ENCODE measurements around the gene RNF114. TPM values are rescaled to one million over a fixed set of nuclear protein-coding genes. Genes with fewer than 3 reads are reported as not detected.

Gene RNF114
- total RNA-seq, 2 donors from 2014 or later, result 44.8 to 46.6 TPM

DNA sequence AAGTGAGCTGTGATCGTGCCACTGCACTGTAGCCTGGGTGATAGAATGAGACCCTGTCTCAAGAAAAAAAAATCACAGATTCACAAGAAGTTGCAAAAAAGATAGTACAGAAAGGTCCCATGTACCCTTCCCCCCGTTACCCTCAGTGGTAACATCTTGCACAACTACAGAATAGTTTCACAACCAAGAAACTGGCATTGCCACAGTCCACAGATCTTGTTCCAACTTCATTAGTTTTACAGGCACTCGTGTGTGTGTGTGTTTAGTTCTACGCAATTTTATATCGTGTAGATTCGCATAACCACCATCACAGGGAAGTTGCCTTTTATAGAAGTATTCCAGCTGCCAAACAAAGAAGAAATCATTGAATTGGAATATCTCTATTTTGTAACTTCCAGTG, 40.0 kb upstream of the RNF114 start:
- intact Hi-C loops (cut with DNase I), result loop anchor here in 1 of 2 donors (10.0 kb wide), 1 partner anchor 281 kb away; no protein-coding TSS in a partner anchor
- DNase-seq (ENCODE audit: low spot score), result no peak

DNA sequence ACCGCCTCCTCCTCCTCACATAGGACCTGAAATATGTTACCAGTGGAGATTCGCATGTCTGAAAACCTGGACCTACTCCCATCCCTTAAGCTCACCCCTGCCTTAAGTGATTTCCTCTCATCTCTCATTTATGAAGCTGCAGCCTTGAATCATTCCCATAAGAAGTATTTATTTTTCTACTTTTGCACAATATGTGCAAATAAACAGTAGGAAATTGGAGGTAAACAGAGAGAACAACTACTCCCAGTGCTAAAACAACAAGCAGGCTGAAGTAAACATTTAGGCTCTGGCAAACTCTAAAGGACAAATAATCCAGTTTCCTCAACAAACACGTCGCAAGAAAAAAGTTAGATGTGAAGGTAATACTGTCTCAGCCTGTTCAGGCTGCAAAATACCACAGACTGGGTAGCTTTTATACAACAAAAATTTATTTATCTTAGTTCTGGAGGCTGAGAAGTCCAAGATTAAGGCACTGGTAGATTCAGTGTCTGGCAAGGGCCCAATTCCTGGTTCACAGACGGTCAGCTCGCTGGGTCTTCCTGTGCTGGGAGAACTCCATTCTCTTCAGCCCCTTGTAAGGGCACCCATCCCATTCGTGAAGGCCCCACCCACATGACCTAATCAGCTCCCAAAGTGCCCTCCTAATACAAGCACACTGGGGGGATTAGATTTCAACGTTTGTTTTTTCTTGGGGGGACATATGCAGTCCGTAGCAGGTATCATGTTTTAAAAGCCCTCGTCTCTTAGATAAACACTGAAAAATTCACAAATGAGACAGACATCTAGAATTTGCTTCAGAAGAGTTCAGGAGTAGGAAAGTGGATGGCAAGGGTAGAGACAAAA, 36.4 kb upstream of the RNF114 start:
- DNase-seq (ENCODE audit: low spot score), result no peak
- intact Hi-C loops (cut with DNase I), result loop anchor here in 1 of 2 donors (10.0 kb wide), 1 partner anchor 285 kb away; no protein-coding TSS in a partner anchor

DNA sequence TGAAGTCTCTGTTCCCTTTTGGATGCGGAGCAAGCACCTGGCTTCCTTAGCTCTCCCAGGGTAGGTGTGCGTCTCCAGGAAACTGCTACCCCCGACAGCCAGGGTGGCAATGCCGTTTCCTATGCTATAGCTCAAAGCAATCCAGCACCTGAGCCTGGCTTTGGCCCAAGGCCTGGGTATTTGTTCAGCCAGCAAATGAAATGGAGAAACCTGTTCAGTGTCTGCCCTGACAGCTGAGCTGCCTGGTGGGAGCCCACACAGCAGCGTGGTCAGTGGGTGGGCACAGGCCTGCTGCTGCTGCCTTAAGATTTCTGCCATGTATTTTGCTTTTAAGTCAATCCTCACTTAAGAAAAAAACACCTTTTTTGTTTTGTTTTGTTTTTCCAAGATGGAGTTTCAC, 34.6 kb upstream of the RNF114 start:
- intact Hi-C loops (cut with DNase I), result no loop called here
- DNase-seq (ENCODE audit: low spot score), result peak; percentile 18

DNA sequence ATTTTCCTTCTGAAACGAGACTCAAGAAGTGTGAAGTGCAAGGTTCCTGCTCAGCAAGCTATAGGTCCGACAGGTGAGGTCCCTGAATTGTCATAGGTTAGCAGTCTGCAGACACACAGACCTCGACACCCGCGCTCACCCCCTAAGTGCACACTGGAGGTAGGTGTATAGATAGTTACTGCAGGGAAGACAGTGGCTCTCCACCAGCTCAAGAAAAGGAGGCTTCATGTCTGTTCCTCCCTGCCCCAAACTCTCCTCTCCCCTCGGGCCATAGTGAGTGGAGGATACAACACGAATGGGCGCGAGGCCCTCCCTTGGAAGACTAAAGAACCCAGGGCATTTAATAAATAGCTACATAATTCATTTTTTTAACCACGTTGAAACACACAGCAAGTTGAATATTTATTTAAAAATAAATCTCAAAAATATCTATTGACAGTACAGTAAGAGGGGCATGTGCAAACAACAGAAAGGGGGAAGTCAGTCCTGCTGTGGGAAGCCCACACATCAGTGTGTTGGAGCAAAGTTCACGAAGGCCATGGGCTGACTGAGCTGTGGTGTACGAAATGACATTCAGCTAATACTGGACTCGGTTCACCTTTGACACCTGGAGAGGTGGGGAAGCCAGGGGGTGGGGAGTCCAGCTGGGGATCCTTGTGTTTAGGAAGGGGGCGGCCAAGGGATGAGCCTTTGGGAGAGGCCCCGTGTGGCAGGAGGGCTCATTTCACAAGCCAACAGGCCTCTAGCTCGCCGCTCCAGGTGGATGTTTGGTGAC, 31.6 kb upstream of the RNF114 start:
- intact Hi-C loops (cut with DNase I), result no loop called here
- peak; percentile 45 for DNase-seq (ENCODE audit: low spot score)

DNA sequence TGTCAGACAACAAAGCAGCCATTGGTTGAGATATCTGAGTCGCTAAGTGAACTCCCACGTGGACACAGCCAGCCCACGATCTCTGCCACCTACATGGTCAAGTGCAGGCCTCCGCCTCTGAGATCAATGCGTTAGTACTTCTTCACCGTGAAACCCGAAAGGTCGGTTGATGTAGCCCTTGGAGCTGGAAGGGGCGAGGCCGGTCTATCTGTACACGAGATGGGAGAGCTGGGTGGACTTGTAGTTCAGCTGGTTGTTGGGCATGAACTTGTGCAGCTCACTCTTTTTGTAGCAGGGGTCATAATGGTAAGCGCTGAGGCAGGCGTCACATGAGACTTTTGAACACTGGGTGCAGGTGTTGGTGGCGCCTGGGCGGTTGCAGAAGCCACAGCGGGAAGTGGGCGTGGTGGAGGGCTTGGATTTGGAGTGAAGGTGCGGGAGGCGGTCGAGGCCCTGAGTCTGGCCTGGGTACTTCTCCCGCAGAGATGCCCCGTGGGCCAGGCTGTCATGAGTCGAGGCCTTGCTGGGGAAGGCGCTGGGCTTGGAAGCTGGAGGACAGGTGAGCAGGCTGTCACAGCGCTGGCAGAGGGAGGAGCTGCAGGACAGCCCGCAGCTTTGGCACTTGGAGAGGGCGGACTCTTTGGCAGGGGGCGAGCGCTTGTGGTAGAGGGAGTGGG, 30.6 kb upstream of the RNF114 start:
- peak; percentile 60 for DNase-seq (ENCODE audit: low spot score)
- intact Hi-C loops (cut with DNase I), result no loop called here

DNA sequence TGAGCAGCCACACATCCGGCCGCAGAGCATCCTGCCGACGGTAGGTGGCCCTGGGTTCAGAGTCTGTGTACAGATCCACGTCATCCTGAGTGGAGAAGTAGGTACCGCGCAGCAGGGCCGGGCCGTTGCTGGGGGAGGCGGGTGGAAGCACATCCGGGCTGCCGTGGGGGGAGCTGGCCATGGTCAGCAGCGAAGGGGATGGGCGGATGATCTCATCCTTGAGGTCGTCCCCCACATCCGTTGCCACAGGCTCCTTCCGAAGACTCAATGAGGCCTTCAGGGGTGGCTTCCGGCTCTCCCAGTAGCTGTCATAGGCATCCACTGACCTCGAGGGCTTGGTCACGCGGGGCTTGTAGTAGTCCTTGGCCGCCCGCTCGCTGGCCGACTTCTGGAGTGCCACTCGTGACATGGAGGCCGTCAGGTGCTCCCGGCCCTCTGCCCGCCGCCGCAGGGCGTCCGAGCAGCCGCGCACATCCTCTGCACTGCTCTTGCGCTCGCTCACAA, 30.0 kb upstream of the RNF114 start:
- intact Hi-C loops (cut with DNase I), result no loop called here
- peak; percentile 73 for DNase-seq (ENCODE audit: low spot score)

DNA sequence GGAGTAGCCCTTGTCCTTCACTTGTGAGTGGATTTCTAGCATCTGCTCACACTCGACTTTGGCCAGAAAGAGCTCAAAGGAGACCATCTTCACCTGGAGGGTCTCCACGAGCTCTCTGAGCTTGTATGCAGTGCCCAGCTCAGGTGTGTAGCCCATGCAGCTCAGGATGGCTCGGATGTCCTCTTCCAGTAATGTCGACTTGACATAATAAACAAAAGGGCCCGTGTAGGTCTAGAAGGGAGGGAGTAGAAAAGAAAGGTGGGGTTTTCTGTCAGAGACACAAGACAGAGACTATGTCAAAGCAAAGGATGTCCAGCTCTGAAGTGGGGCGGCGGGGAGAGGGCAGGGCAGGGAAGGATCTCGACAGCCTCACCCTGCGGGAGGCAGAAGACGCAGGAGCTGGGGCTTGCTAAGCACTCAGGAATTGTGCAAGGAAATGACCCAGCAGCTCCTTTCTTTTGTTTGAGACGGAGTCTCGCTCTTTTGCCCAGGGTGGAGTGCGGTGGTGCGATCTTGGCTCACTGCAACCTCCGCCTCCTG, 29.5 kb upstream of the RNF114 start:
- intact Hi-C loops (cut with DNase I), result no loop called here
- DNase-seq (ENCODE audit: low spot score), result peak; percentile 57

DNA sequence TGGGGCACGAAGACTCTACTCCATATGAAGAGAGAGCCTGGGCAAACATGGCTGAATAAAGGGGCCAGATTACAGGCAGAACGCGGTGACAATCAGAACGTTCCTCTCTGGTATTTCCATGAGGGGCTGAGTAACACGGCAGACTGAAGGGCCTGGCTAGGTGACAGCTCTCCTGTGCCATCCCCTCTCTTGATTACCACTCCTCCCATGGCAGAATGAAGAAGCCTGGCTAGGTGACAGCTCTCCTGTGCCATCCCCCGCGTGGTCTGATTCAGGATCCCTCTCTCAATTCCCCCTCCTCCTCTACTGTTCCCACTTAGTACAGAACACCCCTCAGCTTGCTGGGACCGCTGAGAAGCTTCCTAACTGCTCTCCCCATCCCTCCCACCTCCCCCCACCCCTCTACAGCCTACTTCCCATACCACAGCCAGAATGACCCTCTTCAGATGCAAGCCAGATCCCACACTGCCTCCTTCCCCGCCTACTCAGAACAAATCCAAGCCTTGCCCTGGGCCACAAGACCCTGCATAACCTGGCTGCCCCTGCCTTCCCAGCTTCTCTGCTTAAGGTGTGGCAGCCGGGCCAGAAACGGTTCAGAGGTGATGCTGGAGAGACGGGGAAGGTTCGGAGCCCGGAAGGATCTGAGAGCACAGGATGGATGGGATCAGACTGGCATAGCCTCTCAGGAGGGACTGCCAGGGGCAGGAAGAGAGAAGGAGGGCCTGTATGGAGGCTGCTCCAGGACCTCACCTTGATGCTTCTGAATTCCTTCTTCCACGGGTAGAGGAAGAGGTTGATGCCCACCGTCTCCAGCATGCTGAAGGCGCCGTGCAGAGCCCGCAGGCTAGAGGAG, 28.6 kb upstream of the RNF114 start:
- intact Hi-C loops (cut with DNase I), result no loop called here

DNA sequence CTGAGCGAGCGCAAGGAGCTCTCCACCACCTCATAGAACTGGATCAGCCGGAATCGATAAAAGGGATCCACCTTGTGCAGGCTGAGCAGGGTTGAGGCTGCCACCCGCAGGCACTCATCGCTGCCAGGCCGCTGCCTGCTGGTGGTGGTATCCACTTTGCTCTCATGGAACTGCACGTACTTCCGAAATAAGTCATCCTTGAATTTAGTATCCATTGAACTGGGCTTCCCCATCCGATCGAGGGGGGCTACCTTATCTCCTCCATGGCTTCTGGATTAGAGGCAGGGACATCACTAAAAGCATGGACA, 28.0 kb upstream of the RNF114 start:
- DNase-seq (ENCODE audit: low spot score), result peak; percentile 50
- intact Hi-C loops (cut with DNase I), result no loop called here

More for the DNA sequence above, 28.6 kb upstream of the RNF114 start:
- DNase-seq (ENCODE audit: low spot score), result peak; percentile 76

DNA sequence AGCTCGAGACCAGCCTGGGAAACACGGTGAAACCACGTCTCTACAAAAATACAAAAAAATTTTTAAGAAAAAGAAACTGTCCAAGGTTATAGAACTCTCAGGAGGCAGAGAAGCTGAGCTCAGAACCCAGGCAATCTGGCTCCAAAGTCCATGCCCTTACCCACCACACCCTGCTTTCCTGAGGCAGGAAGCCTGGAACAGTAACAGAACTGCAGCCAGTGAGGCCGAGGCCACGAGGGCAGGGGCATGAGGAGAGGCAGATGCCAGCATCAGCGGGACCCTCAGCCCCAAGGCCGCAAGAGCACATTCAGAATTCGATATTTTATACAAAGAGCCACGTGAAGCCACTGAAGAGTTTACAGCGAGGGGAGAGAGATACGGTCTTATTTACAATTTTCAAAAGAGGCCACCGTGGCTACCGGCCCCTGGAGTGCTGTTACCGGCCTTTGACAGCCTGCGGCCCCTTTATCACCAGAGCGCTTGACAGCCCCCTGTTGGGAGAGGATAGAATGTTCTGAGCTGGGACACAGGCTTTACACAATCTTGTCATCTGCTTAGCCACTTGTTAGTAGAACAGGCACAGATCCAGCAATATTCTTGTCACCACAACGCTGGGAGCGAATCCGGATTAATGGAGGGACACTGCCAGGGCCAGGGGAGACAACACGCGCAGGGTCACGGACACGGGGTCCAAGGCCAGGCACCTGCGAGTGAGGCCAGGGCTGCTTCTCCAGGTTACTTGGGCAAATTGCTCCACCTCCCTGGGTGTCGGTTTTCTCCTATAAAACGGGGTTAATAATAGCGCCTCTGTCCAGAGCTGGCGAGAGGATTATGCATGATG, 26.5 kb upstream of the RNF114 start:
- intact Hi-C loops (cut with DNase I), result no loop called here
- peak; percentile 66 for DNase-seq (ENCODE audit: low spot score)

DNA sequence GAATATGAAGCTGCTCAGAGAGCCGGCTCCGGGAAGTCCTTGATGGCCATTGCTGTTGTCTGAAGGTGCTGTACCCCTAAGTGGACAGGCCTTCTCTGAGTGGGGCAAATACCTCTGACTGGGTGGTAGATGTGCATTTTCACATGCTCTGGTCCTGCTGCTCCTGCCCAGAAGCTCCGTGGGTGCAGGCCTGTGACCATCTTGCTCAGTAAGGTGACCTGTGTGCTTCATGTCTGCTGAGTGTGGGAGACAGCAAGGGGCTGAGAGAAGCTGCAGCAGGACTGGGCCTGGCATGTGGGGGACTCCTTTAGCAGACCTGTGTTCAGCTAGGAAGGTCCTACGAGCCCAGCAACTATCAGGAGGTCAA, 25.9 kb upstream of the RNF114 start:
- DNase-seq (ENCODE audit: low spot score), result peak; percentile 67
- intact Hi-C loops (cut with DNase I), result no loop called here

DNA sequence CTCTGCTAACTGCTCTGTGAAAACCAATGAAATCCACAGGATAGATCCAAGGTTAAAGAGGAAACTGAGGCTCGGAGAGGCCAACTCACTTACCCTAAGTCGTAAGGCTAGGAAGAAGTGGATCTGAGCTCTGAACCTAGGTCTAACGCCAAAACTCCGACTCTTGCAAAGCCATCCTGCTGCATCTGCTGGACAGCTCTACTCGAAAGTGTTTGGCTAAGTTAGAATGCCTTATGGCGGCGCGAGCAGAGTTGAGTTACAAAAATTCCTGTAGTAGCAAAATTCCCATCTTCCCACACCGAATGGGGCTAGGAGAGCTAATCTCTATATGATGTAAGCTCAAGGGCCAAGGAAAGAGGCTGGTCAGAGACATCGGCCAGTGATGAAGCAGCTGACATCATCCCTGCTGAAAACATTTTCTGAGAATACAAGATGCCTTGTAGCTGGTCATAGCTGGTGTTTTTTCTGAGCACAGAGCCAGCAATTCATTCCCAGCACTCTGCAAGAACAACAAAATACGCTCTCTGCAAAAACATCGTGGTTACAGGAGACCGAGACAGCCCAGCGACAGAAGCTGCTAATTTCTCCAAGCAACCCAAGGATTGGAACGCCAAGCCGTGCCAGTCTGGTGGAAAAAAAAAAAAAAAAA, 22.7 kb upstream of the RNF114 start:
- intact Hi-C loops (cut with DNase I), result no loop called here
- DNase-seq (ENCODE audit: low spot score), result peak; percentile 30

DNA sequence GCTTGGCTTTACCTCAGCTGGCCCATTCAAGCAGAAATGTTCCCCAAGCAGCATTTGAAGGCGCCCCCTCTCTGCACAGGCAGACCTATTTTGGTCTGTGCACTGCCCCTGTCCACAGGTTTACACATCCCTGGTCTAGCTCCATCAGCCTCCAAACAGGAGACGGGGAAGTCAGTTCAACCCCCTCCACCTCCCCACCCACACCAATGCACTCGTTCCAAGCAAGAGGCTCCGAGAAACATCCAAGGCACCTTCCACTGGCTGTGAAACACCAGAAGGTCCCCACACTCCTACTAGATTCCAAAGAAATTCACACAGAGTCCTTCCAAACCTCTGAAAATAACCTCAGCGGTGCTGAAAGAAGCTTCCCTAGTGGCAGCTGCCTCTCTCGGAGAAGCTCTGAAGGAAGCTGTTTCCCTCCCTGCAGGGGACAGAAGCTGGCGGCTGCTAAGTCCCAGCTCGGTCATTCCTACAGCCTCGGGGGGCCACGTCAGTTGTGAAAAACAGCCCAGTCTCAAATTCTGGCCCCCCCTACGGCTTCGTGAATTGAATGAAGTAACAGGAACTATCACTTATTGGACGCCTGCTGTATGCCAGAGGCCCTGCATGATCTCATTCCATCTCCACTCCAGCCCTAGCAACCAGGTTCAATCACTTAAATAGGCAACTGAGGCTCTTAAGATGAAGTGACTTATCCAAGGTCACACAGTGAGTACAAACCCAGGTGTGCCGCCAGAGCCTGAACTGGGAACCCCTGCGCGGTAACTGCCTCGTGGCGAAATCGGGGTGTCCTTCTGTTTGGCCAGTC, 21.7 kb upstream of the RNF114 start:
- peak; percentile 26 for DNase-seq (ENCODE audit: low spot score)
- intact Hi-C loops (cut with DNase I), result no loop called here

DNA sequence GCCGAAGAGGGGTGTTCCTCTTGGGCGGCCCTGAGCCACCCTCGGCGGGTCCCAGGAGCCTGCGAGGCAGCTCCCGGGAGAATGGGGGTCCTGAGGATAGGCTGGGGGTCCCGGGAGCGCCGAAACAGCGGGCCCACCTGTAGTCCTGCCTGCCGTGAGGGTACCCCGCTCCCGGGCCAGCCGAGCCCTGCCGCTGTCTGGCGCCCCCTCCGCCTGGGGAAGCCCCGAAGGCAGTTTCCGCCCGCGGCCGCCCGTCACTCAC, 21.1 kb upstream of the RNF114 start:
- intact Hi-C loops (cut with DNase I), result no loop called here
- DNase-seq (ENCODE audit: low spot score), result no peak

DNA sequence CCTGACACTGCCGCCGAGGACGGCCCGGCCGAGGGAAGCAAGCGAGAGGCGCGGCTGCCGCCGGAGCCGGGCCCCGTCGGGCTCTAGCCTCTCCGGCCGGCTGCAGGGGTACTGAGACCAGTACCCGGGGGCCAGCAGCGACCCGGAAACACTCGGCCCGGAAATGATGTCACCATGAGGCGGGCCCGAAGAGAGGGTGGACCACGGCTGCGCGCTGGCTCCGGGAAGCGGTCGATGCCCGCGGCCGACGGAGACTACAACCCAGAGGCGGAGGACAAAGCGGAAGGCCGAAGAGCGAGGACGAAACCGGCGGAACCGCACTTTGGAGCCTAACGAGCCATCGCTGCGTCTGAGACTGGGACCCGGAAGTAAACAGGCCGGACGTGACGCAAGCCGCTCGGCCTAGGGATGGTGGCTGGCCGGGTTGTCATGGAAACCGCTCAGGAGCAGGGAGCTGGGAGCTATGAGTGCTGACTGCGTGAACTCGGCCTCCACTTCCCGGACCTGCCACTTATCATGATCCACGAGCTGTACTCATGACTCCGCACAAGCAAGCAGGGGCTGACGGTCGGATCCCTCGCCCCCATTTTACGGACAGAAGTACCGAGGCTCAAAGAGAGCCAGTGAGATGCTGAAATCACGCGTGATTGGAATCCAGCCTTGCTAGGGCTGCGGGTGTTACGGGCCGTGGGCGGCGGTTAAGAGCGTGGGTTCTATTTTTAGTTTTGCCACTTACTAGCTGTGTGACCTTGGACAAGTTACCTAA, 20.6 kb upstream of the RNF114 start, which contains the start of gene SPATA2:
Gene SPATA2 (minus strand): TSS at position 150 of the 766 bp plus-strand sequence. CDS start 7,039 bp downstream, outside the sequence.
- DNase-seq (ENCODE audit: low spot score), result peak; percentile 99
- intact Hi-C loops (cut with DNase I), result no loop called here

Measured in posterior vena cava (tissue), 2 donors.